Measurements from ENCODE around the gene FHAD1. TPM values are rescaled to one million over a fixed set of nuclear protein-coding genes. Genes with fewer than 3 reads are reported as not detected.

Gene FHAD1
- total RNA-seq, 2 donors from 2014 or later: 4.4 TPM; not detected in 1

DNA sequence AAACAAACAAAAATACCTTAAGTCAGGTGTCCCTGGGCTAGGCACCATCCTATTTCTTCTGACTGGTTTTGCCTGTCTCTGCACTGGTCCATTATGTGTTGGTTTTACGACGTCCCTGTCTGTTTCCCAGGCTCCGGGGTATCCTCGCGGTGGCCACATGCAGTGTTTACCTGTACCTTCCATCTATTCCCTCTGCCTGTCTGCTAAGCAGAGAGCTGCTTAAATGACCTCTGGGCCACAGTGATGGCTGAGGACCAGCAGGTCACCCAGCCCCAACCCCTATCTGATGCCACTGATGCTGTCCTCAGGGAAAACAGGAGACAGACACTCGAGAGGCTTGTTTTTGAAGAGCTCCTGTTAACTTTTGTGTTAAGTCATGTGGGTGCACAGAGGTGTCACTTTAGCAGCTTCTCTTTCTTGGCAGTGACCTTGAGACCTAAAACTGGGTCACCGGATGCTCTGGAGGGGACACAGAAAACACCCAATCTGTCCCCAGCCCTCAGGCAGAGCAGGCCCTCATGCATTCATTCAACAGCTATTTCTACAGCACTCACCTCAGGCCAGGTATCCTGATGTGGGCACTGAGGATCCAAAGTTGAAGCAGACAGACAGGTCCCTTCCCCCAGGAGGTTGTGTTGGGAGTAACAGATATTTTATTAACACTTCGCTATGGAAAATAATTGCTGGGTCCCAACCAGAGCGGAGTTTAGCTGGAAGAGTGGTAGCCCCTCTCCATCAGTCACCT, 158.3 kb downstream of the FHAD1 start:
- H3K9me3 ChIP-seq: no peaks in the 10 kb centered on the region
- H3K27me3 ChIP-seq (replicated peaks; ENCODE audit: insufficient read depth): no peaks in the 10 kb centered on the region
- no peak for ATAC-seq (ENCODE audit: insufficient number of reproducible peaks, low FRiP score, low read depth)
- H3K36me3 ChIP-seq: no peaks in the 10 kb centered on the region
- no peak overlapping the region for H3K4me3 ChIP-seq
- no peak for DNase-seq (ENCODE audit: low spot score)
- TF ChIP-seq, protein P1, sequence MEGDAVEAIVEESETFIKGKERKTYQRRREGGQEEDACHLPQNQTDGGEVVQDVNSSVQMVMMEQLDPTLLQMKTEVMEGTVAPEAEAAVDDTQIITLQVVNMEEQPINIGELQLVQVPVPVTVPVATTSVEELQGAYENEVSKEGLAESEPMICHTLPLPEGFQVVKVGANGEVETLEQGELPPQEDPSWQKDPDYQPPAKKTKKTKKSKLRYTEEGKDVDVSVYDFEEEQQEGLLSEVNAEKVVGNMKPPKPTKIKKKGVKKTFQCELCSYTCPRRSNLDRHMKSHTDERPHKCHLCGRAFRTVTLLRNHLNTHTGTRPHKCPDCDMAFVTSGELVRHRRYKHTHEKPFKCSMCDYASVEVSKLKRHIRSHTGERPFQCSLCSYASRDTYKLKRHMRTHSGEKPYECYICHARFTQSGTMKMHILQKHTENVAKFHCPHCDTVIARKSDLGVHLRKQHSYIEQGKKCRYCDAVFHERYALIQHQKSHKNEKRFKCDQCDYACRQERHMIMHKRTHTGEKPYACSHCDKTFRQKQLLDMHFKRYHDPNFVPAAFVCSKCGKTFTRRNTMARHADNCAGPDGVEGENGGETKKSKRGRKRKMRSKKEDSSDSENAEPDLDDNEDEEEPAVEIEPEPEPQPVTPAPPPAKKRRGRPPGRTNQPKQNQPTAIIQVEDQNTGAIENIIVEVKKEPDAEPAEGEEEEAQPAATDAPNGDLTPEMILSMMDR (IDR thresholded peaks at IDR 0.05): no peak
- H3K4me1 ChIP-seq (ENCODE audit: control insufficient read depth in 1 of 2, low read depth in 2 of 2): peaks cover 5 to 33% of the 10 kb centered on the region in 2 donors
- H3K27ac ChIP-seq: no peak overlapping the region

GRCh38 chr1:15406614-15407559, 159.9 kb downstream of the FHAD1 start:
- Histone ChIP-seq H3K4me1 (ENCODE audit: control insufficient read depth in 1 of 2, low read depth in 2 of 2) (peaks cover 11 to 40% of the 10 kb centered on the region in 2 donors), H3K27ac (no peak overlapping the region), H3K9me3 (no peaks in the 10 kb centered on the region), H3K27me3 (replicated peaks; ENCODE audit: insufficient read depth) (no peaks in the 10 kb centered on the region), H3K36me3 (no peaks in the 10 kb centered on the region), H3K4me3 (no peak overlapping the region)
- ATAC-seq (ENCODE audit: insufficient number of reproducible peaks, low FRiP score, low read depth) (peak; percentile 51), DNase-seq (ENCODE audit: low spot score) (no peak)
- TF ChIP-seq, protein P1 (IDR thresholded peaks at IDR 0.05): no peak

DNA sequence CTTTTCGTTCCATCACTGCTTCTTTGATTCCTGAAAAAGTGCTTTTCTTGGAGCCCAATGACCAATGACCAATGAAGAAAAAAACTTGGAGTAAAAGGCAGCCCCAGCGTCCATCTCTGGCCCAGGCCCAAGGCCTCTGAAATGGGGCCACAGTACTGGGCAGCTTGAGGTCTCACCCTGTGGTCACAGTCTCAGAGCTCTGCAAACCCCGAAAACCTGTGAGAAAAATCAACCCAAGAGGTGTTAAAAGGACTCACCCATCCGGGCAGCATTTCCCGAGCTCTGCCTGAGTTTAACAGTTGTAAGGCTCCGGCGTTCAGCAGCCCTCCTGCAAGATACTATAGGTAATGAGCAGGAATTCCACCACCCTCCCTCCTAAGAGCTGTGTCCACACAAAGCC, 160.6 kb downstream of the FHAD1 start:
- H3K9me3 ChIP-seq: no peaks in the 10 kb centered on the region
- no peaks in the 10 kb centered on the region for H3K27me3 ChIP-seq (replicated peaks; ENCODE audit: insufficient read depth)
- H3K36me3 ChIP-seq: no peaks in the 10 kb centered on the region
- TF ChIP-seq, protein P1 (IDR thresholded peaks at IDR 0.05): no peak
- no peak overlapping the region for H3K27ac ChIP-seq
- DNase-seq (ENCODE audit: low spot score): no peak
- peaks cover 12 to 47% of the 10 kb centered on the region in 2 donors for H3K4me1 ChIP-seq (ENCODE audit: control insufficient read depth in 1 of 2, low read depth in 2 of 2)
- H3K4me3 ChIP-seq: no peak overlapping the region
- ATAC-seq (ENCODE audit: insufficient number of reproducible peaks, low FRiP score, low read depth): no peak

DNA sequence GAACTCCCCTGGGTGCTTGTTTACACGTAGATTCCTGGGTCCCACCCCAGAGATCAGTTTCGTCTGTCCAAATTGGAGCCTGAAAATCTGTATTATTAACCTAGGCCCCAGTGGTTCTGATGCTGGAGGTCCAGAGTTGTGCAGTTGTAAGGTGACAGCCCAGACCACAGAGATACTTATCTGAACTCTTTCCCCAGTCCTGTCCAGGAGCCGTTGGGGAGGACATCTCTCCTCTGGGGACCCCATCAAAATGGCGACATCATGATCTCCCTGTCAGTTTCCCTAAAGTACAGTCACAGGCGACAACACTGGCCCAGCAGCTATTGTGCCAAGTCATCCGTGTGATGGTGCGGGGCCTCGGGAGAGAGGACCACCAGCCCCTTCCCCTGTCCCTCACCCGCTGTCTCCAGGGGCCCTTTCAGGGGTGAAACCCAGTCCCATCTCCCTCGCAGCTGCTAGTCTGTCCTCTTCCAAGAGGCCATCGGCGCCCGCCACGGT, 161.9 kb downstream of the FHAD1 start:
- TF ChIP-seq, protein P1 (IDR thresholded peaks at IDR 0.05): no peak
- no peaks in the 10 kb centered on the region for H3K27me3 ChIP-seq (replicated peaks; ENCODE audit: insufficient read depth)
- H3K27ac ChIP-seq: no peak overlapping the region
- H3K36me3 ChIP-seq: no peaks in the 10 kb centered on the region
- H3K4me1 ChIP-seq (ENCODE audit: control insufficient read depth in 1 of 2, low read depth in 2 of 2): peaks cover 14 to 56% of the 10 kb centered on the region in 2 donors
- no peak for ATAC-seq (ENCODE audit: insufficient number of reproducible peaks, low FRiP score, low read depth)
- no peaks in the 10 kb centered on the region for H3K9me3 ChIP-seq
- H3K4me3 ChIP-seq: peak overlapping the region; percentile 89
- no peak for DNase-seq (ENCODE audit: low spot score)
